HepG2 (cell line): ENCODE results near the gene SMO.

Experiments
- BRCA1 ChIP-seq: sonication (generic); formaldehyde crosslinking; IDR thresholded peaks from 2 replicates; pipeline ENCODE4 v1.4.0; 2020; ENCODE audit warnings: missing genetic modification reagents
- CREM ChIP-seq, 2 experiments: sonication (generic) in 1 of 2; formaldehyde crosslinking in 1 of 2; IDR thresholded peaks; 2 replicates each; pipeline versions ENCODE4 v1.4.0 to v1.6.1; 2016 to 2020; ENCODE audit warnings: antibody characterized with exemption in 1 of 2, mild to moderate bottlenecking in 1 of 2, missing genetic modification reagents in 1 of 2
- CTCF ChIP-seq: sonication (generic); formaldehyde crosslinking; IDR thresholded peaks from 2 replicates; pipeline ENCODE4 v1.5.0; 2020; ENCODE audit warnings: mild to moderate bottlenecking, missing genetic modification reagents, moderate library complexity
- HOXA7 ChIP-seq: sonication (generic); formaldehyde crosslinking; IDR thresholded peaks from 2 replicates; pipeline ENCODE4 v1.8.1; 2022; ENCODE audit warnings: mild to moderate bottlenecking, missing genetic modification reagents, moderate library complexity
- IRF2 ChIP-seq: IDR thresholded peaks from 2 replicates; pipeline ENCODE4 v1.6.1; 2018; ENCODE audit warnings: missing genetic modification reagents, missing compliant biosample characterization
- JUN ChIP-seq: sonication (generic); formaldehyde crosslinking; IDR thresholded peaks from 2 replicates; pipeline ENCODE4 v1.4.0; 2020; ENCODE audit warnings: mild to moderate bottlenecking, missing genetic modification reagents
- MAX ChIP-seq: IDR thresholded peaks from 2 replicates; pipeline ENCODE4 v1.6.1; 2012; ENCODE audit warnings: inconsistent platforms
- POLR2A ChIP-seq, 2 experiments: IDR thresholded peaks; 2 replicates each; pipeline ENCODE4 v1.6.1; 2011; ENCODE audit warnings: low read depth in 2 of 2, low read length in 2 of 2, mild to moderate bottlenecking in 1 of 2, moderate library complexity in 1 of 2; ENCODE audit not compliant: insufficient read depth in 1 of 2
- RXRA ChIP-seq: sonication (generic); formaldehyde crosslinking; IDR thresholded peaks from 2 replicates; pipeline ENCODE4 v1.5.1; 2020; ENCODE audit warnings: missing genetic modification reagents
- SOX5 ChIP-seq: IDR thresholded peaks from 2 replicates; pipeline ENCODE4 v1.6.1; 2016; ENCODE audit warnings: borderline replicate concordance
- SP5 ChIP-seq: IDR thresholded peaks from 2 replicates; pipeline ENCODE4 v1.6.1; 2016; ENCODE audit warnings: low read depth, borderline replicate concordance
- U2AF1 ChIP-seq: fragments of 200-400 bp; formaldehyde crosslinking; optimal IDR thresholded peaks from 2 replicates; pipeline ENCODE3; 2017; ENCODE audit warnings: mild to moderate bottlenecking, low read depth, low read length
- ZC3H4 ChIP-seq: sonication (generic); formaldehyde crosslinking; IDR thresholded peaks from 2 replicates; pipeline ENCODE4 v1.4.0; 2020; ENCODE audit warnings: missing genetic modification reagents, borderline replicate concordance
- ZNF850 ChIP-seq: sonication (generic); formaldehyde crosslinking; conservative IDR thresholded peaks from 2 replicates; pipeline ENCODE4 v1.9.0; 2021; ENCODE audit warnings: mild to moderate bottlenecking, missing genetic modification reagents

DNA sequence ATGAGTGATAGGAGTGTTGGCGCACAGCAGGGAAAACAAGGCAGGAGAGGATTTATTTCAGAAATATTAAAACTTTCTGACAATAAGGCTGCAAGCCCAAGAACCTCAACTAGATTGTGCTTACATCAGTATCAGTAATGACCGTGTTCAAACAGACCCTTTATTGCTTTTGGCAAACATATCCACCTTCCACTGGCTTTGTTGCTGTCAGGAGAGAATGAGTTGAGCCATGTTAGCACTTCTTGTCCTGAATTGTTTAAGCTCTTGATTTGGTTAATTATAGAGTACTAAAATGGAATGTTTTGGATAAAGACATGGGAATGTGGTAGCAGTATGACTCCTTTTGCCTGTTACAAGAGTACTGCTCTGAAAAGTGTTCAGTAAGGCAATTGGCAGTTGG is 40.2 kb downstream of the SMO start:
- TF ChIP-seq BRCA1, result no peak
- TF ChIP-seq SOX5 (CRISPR knock-in tag), result no peak
- TF ChIP-seq RXRA (CRISPR knock-in tag), result no peak
- TF ChIP-seq ZC3H4 (CRISPR knock-in tag), result no peak
- no peak for TF ChIP-seq IRF2
- no peak for TF ChIP-seq HOXA7 (CRISPR knock-in tag)
- TF ChIP-seq POLR2A (IDR thresholded peaks at IDR 0.05; ENCODE audit: insufficient read depth in 1 of 2, low read depth in 2 of 2, low read length in 2 of 2), result no peak
- TF ChIP-seq CREM (IDR thresholded peaks at IDR 0.05), result no peak
- TF ChIP-seq CREM (CRISPR knock-in tag; IDR thresholded peaks at IDR 0.05), result no peak
- no peak for TF ChIP-seq CTCF (CRISPR knock-in tag)
- TF ChIP-seq MAX, result no peak
- no peak for TF ChIP-seq ZNF850 (CRISPR knock-in tag)
- no peak for TF ChIP-seq JUN (CRISPR knock-in tag)
- no peak for TF ChIP-seq SP5 (CRISPR knock-in tag)
- TF ChIP-seq U2AF1, result no peak
